H1 (cell line): ENCODE measurements around the gene GPS2.

Experiments
- CBX5 ChIP-seq: fragments of 300-800, 300-1000 bp; sonication (generic); IDR thresholded peaks from 2 replicates; pipeline ENCODE4 v1.7.1; 2016; ENCODE audit warnings: antibody characterized with exemption, low read length, low read depth
- POLR2A ChIP-seq, 2 experiments: IDR thresholded peaks; 1 replicate in 1 of 2; 2 replicates in 1 of 2; pipeline ENCODE4 v1.6.1; 2011; ENCODE audit warnings: low read depth in 2 of 2, low read length in 2 of 2, mild to moderate bottlenecking in 2 of 2; ENCODE audit errors: control extremely low read depth in 1 of 2
- RBBP5 ChIP-seq: IDR thresholded peaks from 2 replicates; pipeline ENCODE4 v1.7.1; 2012; ENCODE audit warnings: low read depth, mild to moderate bottlenecking, inconsistent platforms, low read length, moderate library complexity, borderline replicate concordance
- SP2 ChIP-seq: IDR thresholded peaks from 2 replicates; pipeline ENCODE4 v1.6.1; 2012; ENCODE audit warnings: mild to moderate bottlenecking, low read length, inconsistent platforms
- YY1 ChIP-seq: IDR thresholded peaks from 2 replicates; pipeline ENCODE4 v1.6.1; 2011; ENCODE audit warnings: low read depth, mild to moderate bottlenecking, low read length
- TF ChIP-seq, protein P1 (sequence below): IDR thresholded peaks from 2 replicates; pipeline ENCODE4 v1.6.1; 2011; ENCODE audit warnings: low read length, improper control_type of control experiment

DNA sequence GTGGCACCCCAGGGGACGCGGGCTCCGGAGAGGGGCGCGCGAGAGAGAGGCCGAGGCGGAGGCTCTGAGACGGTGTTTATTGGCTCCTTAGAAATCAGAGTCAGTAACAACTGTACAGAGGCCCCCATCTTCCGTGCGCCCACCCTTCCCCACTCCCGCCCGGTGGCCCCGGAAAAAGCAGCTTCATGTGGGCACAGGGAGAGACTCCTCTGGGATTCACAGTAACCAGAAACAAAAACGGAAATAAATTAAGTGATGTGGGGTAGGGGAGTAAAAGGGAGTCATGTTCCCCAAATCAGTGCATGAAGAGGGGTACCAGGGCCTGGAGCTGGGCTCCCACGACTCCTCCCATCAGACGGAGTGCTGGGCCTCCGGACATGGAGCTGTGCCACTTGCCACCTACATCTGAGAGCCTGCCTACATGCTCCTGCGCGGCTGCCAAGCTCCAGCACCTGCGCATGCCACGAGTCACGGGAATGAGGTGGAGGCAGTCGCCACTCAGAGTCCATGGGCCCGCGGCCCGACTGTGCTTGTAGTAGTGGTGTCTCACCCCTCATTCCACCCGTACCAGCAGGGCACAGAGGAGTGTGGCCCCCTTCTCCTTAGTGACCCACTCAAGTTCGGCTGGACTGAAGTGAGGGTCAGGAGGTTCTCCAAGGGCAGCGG is 543 bp upstream of the GPS2 start:
- TF ChIP-seq POLR2A (IDR thresholded peaks at IDR 0.05; ENCODE audit: control extremely low read depth in 1 of 2, low read depth in 2 of 2, low read length in 2 of 2) (no peak), CBX5 (no peak), SP2 (no peak), YY1 (no peak), RBBP5 (no peak)
- TF ChIP-seq, protein P1, sequence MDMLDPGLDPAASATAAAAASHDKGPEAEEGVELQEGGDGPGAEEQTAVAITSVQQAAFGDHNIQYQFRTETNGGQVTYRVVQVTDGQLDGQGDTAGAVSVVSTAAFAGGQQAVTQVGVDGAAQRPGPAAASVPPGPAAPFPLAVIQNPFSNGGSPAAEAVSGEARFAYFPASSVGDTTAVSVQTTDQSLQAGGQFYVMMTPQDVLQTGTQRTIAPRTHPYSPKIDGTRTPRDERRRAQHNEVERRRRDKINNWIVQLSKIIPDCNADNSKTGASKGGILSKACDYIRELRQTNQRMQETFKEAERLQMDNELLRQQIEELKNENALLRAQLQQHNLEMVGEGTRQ = no peak
